GM12878 (cell line): ENCODE data around the gene MAST2. TPM values are rescaled to one million over a fixed set of nuclear protein-coding genes. Genes with fewer than 3 reads are reported as not detected.
A peak's percentile ranks its signal among the peaks of the same experiment; 100 is the strongest.

Experiments used
- ATAC-seq: fragments of 200-7000 bp; cut with Tn5 transposase; 3 replicates; pipeline ENCODE4 v1.9.1; 2020; ENCODE audit warnings: mild to moderate bottlenecking, moderate library complexity
- BruUV-seq: library from RNA; stranded (reverse); fragments of 400-500 nt; replicated peaks from 2 replicates; lab custom pipeline; 2021; lab: Mats Ljungman, UMichigan
- CTCF ChIA-PET: fragments of 300-600 bp; sonication (Branson Sonifier 250); formaldehyde crosslinking; extraction: SDS; loops from one replicate; lab custom pipeline; 2021; ENCODE audit warnings: inconsistent platforms; lab: Yijun Ruan, JAX
- POLR2A ChIA-PET: fragments of 350-600 bp; formaldehyde crosslinking; extraction: SDS; loops from one replicate; lab custom pipeline; 2021; ENCODE audit warnings: inconsistent platforms; lab: Charles Lee
- RAD21 ChIA-PET: fragments of 300-600 bp; sonication (Branson Sonifier 250); formaldehyde crosslinking; loops from one replicate; lab custom pipeline; 2023; ENCODE audit warnings: antibody characterized with exemption; ENCODE audit not compliant: unreplicated experiment; lab: Charles Lee
- SMC1A ChIA-PET: fragments of 300-600 bp; sonication (Branson Sonifier 250); formaldehyde crosslinking; loops from one replicate; lab custom pipeline; 2023; ENCODE audit not compliant: unreplicated experiment, uncharacterized antibody; lab: Charles Lee
- DNase-seq: peaks from one replicate; pipeline ENCODE4 v3.0.0-alpha.2; 2011; ENCODE audit warnings: low read depth, low spot score
- FAIRE-seq: peaks from 3 replicates; lab custom pipeline; 2011; peaks lifted over from hg19 to GRCh38; lab: Jason Lieb, UNC
- H2AFZ ChIP-seq: 2 replicates; pipeline ENCODE4 v1.6.0; 2011; ENCODE audit warnings: low read depth, low read length, control low read depth; ENCODE audit not compliant: control insufficient read depth
- H3K27ac ChIP-seq: 2 replicates; pipeline ENCODE4 v1.5.1; 2011; ENCODE audit warnings: control low read depth; ENCODE audit not compliant: control insufficient read depth, insufficient read depth
- H3K27me3 ChIP-seq, 2 experiments: replicated peaks in 1 of 2; 2 replicates each; pipeline versions ENCODE4 v1.6.0 to v1.6.1; 2011; ENCODE audit warnings: low read length in 1 of 2; ENCODE audit not compliant: control insufficient read depth in 2 of 2, insufficient read depth in 2 of 2
- H3K36me3 ChIP-seq, 2 experiments: 2 replicates each; pipeline ENCODE4 v1.5.1; 2011; ENCODE audit warnings: low read length in 1 of 2; ENCODE audit not compliant: control insufficient read depth in 2 of 2, insufficient read depth in 2 of 2
- H3K4me1 ChIP-seq: 2 replicates; pipeline ENCODE4 v1.6.1; 2011; ENCODE audit warnings: mild to moderate bottlenecking, low read length, moderate library complexity, mixed read lengths; ENCODE audit not compliant: control insufficient read depth, insufficient read depth
- H3K4me2 ChIP-seq: 2 replicates; pipeline ENCODE4 v1.6.0; 2011; ENCODE audit warnings: control low read depth; ENCODE audit not compliant: control insufficient read depth, insufficient read depth
- H3K4me3 ChIP-seq: fragments of 200-600 bp; sonication (generic); 2 replicates; pipeline ENCODE4 v1.5.1; 2016
- H3K79me2 ChIP-seq: 2 replicates; pipeline ENCODE4 v1.6.0; 2011; ENCODE audit warnings: low read length; ENCODE audit not compliant: control insufficient read depth, insufficient read depth
- H3K9ac ChIP-seq: 2 replicates; pipeline ENCODE4 v1.8.0; 2011; ENCODE audit warnings: low read length, control low read depth, mixed read lengths; ENCODE audit not compliant: control insufficient read depth, insufficient read depth
- H3K9me3 ChIP-seq: replicated peaks from 3 replicates; pipeline ENCODE4 v1.5.1; 2011; ENCODE audit warnings: mild to moderate bottlenecking, low read length; ENCODE audit not compliant: control insufficient read depth, insufficient read depth
- H4K20me1 ChIP-seq: 2 replicates; pipeline ENCODE4 v1.6.0; 2011; ENCODE audit not compliant: control insufficient read depth, insufficient read depth
- CHD2 ChIP-seq: IDR thresholded peaks from 2 replicates; pipeline ENCODE4 v1.6.1; 2011; ENCODE audit warnings: low read depth, low read length, improper control_type of control experiment, borderline replicate concordance
- EED ChIP-seq: sonication (generic); IDR thresholded peaks from 2 replicates; pipeline ENCODE4 v1.6.1; 2016; ENCODE audit warnings: antibody characterized with exemption, low read depth
- FOS ChIP-seq: IDR thresholded peaks from 3 replicates; pipeline ENCODE4 v1.6.1; 2011; ENCODE audit warnings: borderline replicate concordance; ENCODE audit not compliant: insufficient read length; ENCODE audit errors: extremely low read depth
- JUND ChIP-seq: IDR thresholded peaks from 2 replicates; pipeline ENCODE4 v1.6.1; 2012; ENCODE audit warnings: low read depth, mild to moderate bottlenecking, low read length, improper control_type of control experiment, moderate library complexity
- KAT2A ChIP-seq: conservative IDR thresholded peaks from 2 replicates; pipeline ENCODE4 v1.6.1; 2011; ENCODE audit warnings: low read depth, low read length; ENCODE audit not compliant: control insufficient read depth
- LARP7 ChIP-seq: fragments of 450-650 bp; IDR thresholded peaks from 2 replicates; pipeline ENCODE4 v1.6.1; 2017; ENCODE audit warnings: mild to moderate bottlenecking
- NR2F1 ChIP-seq: fragments of 450-650 bp; conservative IDR thresholded peaks from 2 replicates; pipeline ENCODE4 v1.6.1; 2017; ENCODE audit warnings: mild to moderate bottlenecking
- POLR2AphosphoS5 ChIP-seq: IDR thresholded peaks from 2 replicates; pipeline ENCODE4 v1.6.1; 2011; ENCODE audit warnings: mild to moderate bottlenecking, low read length, inconsistent platforms
- RCOR1 ChIP-seq: conservative IDR thresholded peaks from 2 replicates; pipeline ENCODE4 v1.6.1; 2012; ENCODE audit warnings: low read depth, low read length, improper control_type of control experiment
- SIX5 ChIP-seq: IDR thresholded peaks from 2 replicates; pipeline ENCODE4 v1.6.1; 2011; ENCODE audit warnings: mild to moderate bottlenecking, low read depth, low read length, moderate library complexity; ENCODE audit not compliant: severe bottlenecking
- TARDBP ChIP-seq: IDR thresholded peaks from 2 replicates; pipeline ENCODE4 v1.6.1; 2016; ENCODE audit warnings: borderline replicate concordance
- ZNF274 ChIP-seq: IDR thresholded peaks from one replicate; pipeline ENCODE4 v1.8.0; 2011; ENCODE audit not compliant: insufficient read length, insufficient read depth
- WGBS: methylation state at CpG from one replicate; pipeline ENCODE4 v1.1.6; 2016; ENCODE audit warnings: low lambda C conversion rate; ENCODE audit not compliant: insufficient replicate concordance, insufficient coverage; ENCODE audit errors: missing lambda C conversion rate; 5-methylcytosine and 5-hydroxymethylcytosine counted together
- in situ Hi-C: fragments of 300-500 bp; cut with MboI; formaldehyde crosslinking; loops from 9 replicates; pipeline ENCODE4 v1.14.3; 2018; ENCODE audit warnings: mixed read lengths
- intact Hi-C: fragments of 100-400 bp; cut with micrococcal nuclease; formaldehyde crosslinking; loops from one replicate; pipeline ENCODE4 v1.14.2; 2022; ENCODE audit not compliant: unreplicated experiment
- polyA plus RNA-seq, 11 experiments: library from polyadenylated mRNA; depleted of rRNA in 4 of 11; unstranded in 6 of 11; stranded (reverse) in 5 of 11; fragments of >200 nt; fragmentation: Nextera tagmentation in 4 of 11; fragmentation: Illumina TruSeq in 1 of 11; extraction: Ambion mirVana in 4 of 11; extraction: Trizol in 1 of 11; gene quantifications; 1 replicate in 1 of 11; 2 replicates in 10 of 11; pipeline versions ENCODE4 v1.2.1 to v1.2.3, GENCODE V29; 2011 to 2016; ENCODE audit warnings: inconsistent platforms in 2 of 11, missing spikeins in 2 of 11, low read depth in 1 of 11
- total RNA-seq, 4 experiments: library from RNA; depleted of rRNA in 3 of 4; stranded (reverse); fragments of >200 nt in 3 of 4; fragmentation: Illumina TruSeq in 1 of 4; extraction: Trizol in 1 of 4; gene quantifications; 2 replicates each; pipeline versions ENCODE4 v1.2.1 to v1.2.3, GENCODE V29; 2013 to 2021
- TF ChIP-seq, protein P1 (sequence below): fragments of 450-650 bp; IDR thresholded peaks from 2 replicates; pipeline ENCODE4 v1.6.1; 2016; ENCODE audit warnings: mild to moderate bottlenecking
- TF ChIP-seq, protein P2 (sequence below), 3 experiments: IDR thresholded peaks in 2 of 3; conservative IDR thresholded peaks in 1 of 3; 2 replicates each; pipeline ENCODE4 v1.5.1; 2011; ENCODE audit warnings: low read depth in 3 of 3, low read length in 3 of 3, mild to moderate bottlenecking in 3 of 3, control low read depth in 2 of 3, moderate library complexity in 2 of 3, inconsistent platforms in 1 of 3, mixed read lengths in 1 of 3; ENCODE audit not compliant: control insufficient read depth in 2 of 3, insufficient read depth in 1 of 3; ENCODE audit errors: extremely low read depth in 1 of 3
- TF ChIP-seq, protein P3 (sequence below): fragments of 450-650 bp; IDR thresholded peaks from 2 replicates; pipeline ENCODE4 v1.6.1; 2016; ENCODE audit warnings: mild to moderate bottlenecking

The MAST2 gene
- total and polyA plus RNA-seq, 10 of the 15 experiments (the other 5 are each of a cell fraction or from before 2014, with no cell fraction given) = 1.0 to 28.7 (median 13.8) TPM

DNA sequence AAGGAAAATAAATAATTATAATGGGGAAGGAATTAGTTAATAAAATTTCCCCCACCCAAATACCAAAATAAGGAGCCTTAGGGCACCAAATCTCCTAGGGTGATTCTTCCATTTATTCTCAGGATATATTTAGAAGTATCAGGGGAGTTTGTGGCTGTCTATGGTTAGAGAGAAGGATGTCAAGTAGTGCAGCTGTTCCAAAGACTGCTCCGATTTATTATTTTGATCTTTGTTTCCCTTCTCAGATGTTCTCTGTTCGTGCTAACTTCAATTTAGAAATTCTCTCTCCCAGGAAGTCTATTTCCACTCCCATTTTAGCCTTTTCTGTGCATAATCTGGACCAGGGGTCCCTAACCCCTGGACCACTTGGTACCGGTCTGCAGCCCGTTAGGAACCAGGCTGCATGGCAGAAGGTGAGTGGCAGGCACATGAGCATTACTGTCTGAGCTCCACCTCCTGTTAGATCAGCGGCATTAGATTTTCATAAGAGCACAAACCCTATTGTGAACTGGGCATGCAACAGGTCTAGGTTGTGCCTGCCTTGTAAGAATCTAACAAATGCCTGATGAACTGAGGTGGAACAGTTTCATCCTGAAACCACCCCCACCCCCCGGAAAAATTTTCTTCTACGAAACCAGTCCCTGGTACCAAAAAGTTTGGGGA is 9.3 kb upstream of the MAST2 start:
- Histone ChIP-seq H3K27me3 (no peaks in the 10 kb centered on the region), H3K79me2 (no peaks in the 10 kb centered on the region), H3K27ac (no peak overlapping the region), H2AFZ (peak overlapping the region; percentile 61), H4K20me1 (no peaks in the 10 kb centered on the region), H3K36me3 (no peaks in the 10 kb centered on the region), H3K4me3 (no peak overlapping the region; the same call in 1 of the 2 replicates), H3K4me1 (no peaks in the 10 kb centered on the region), H3K4me2 (peak overlapping the region; percentile 50; the same call in 1 of the 2 replicates), H3K9me3 (no peaks in the 10 kb centered on the region), H3K9ac (no peak overlapping the region)
- ChIA-PET CTCF (interaction anchor here (0.8 to 1.1 kb wide), 2 partner anchors 30 to 211 kb away, joined by 3 read pairs; no protein-coding TSS in a partner anchor), SMC1A (interaction anchor here (1.6 kb wide), 1 partner anchor 21 kb away, joined by 4 read pairs; no protein-coding TSS in a partner anchor), RAD21 (no interaction called here), POLR2A (no interaction called here)
- in situ Hi-C loops (no loop called here), intact Hi-C loops (no loop called here)
- 0% methylated on average over 7 of the region's 7 CpGs for WGBS
- TF ChIP-seq NR2F1 = no peak
- no peak for TF ChIP-seq FOS
- TF ChIP-seq JUND = no peak
- no peak for TF ChIP-seq POLR2AphosphoS5
- no peak for TF ChIP-seq TARDBP
- no peak for TF ChIP-seq SIX5
- TF ChIP-seq LARP7 = no peak
- TF ChIP-seq EED = no peak
- TF ChIP-seq ZNF274 = no peak
- no peak for TF ChIP-seq RCOR1
- TF ChIP-seq, protein P1, sequence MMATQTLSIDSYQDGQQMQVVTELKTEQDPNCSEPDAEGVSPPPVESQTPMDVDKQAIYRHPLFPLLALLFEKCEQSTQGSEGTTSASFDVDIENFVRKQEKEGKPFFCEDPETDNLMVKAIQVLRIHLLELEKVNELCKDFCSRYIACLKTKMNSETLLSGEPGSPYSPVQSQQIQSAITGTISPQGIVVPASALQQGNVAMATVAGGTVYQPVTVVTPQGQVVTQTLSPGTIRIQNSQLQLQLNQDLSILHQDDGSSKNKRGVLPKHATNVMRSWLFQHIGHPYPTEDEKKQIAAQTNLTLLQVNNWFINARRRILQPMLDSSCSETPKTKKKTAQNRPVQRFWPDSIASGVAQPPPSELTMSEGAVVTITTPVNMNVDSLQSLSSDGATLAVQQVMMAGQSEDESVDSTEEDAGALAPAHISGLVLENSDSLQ = peak; percentile 79
- TF ChIP-seq KAT2A = no peak
- TF ChIP-seq, protein P2, sequence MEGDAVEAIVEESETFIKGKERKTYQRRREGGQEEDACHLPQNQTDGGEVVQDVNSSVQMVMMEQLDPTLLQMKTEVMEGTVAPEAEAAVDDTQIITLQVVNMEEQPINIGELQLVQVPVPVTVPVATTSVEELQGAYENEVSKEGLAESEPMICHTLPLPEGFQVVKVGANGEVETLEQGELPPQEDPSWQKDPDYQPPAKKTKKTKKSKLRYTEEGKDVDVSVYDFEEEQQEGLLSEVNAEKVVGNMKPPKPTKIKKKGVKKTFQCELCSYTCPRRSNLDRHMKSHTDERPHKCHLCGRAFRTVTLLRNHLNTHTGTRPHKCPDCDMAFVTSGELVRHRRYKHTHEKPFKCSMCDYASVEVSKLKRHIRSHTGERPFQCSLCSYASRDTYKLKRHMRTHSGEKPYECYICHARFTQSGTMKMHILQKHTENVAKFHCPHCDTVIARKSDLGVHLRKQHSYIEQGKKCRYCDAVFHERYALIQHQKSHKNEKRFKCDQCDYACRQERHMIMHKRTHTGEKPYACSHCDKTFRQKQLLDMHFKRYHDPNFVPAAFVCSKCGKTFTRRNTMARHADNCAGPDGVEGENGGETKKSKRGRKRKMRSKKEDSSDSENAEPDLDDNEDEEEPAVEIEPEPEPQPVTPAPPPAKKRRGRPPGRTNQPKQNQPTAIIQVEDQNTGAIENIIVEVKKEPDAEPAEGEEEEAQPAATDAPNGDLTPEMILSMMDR (IDR thresholded peaks at IDR 0.05 in 2 of 3, conservative IDR thresholded peaks at IDR 0.05 in 1 of 3; ENCODE audit: control insufficient read depth in 2 of 3, extremely low read depth in 1 of 3, insufficient read depth in 1 of 3, low read depth in 3 of 3, low read length in 3 of 3) = peak in 2 of 3 experiments; percentile 8 to 13; a peak in 1 of 6 replicates
- TF ChIP-seq, protein P3, sequence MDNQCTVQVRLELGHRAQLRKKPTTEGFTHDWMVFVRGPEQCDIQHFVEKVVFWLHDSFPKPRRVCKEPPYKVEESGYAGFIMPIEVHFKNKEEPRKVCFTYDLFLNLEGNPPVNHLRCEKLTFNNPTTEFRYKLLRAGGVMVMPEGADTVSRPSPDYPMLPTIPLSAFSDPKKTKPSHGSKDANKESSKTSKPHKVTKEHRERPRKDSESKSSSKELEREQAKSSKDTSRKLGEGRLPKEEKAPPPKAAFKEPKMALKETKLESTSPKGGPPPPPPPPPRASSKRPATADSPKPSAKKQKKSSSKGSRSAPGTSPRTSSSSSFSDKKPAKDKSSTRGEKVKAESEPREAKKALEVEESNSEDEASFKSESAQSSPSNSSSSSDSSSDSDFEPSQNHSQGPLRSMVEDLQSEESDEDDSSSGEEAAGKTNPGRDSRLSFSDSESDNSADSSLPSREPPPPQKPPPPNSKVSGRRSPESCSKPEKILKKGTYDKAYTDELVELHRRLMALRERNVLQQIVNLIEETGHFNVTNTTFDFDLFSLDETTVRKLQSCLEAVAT = no peak
- TF ChIP-seq CHD2 = no peak
- ATAC-seq (peak; percentile 77), DNase-seq (no peak), FAIRE-seq (no peak)
- BruUV-seq = no TSS peak
